SK-N-DZ (cell line): Measurements from ENCODE around the gene HOXD3.

Source experiments
- DNase-seq: peaks from one replicate; pipeline ENCODE4 v3.0.0-alpha.2; 2015; ENCODE audit warnings: low spot score

HOXD3 gene

GRCh38 chr2:176161825-176162626, 4.9 kb downstream of the HOXD3 start:
- DNase-seq: no peak

DNA sequence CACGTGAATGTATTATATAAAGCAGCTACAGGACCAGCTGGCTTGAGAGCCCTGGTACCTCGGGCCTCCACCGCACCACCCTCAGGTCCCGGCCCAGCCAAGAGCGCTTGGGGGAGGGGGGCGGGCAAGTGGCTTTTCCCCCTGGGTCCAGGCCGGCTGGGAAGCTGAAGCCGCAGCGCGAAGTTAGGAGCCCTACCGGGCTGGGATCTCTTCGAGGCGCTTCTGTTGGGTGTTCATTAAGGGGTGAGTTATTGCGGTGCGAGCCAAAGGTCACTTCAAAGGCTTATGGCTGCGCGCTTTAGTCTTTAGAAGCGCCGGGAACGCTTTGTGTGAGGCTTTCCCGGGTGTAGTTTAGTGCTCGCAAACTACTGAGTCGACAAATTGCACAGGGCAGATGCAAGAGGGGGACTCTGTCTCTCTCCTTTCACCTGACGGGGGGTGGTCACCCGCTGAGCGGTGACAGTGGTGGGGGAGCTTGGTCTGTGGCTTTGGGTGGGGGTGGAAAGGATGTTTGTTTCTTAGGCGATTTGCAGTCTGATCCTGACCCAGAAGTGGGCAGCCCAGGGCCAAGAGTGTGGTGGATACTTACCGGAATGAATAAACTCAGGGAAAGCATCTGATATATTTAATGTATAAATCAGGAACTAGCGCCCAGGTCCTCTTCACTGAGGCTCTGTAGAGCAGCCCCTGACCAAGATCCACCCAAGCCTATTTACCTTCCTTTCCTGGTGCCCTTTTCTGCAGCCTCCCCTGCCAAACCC, 6.0 kb downstream of the HOXD3 start:
- no peak for DNase-seq

DNA sequence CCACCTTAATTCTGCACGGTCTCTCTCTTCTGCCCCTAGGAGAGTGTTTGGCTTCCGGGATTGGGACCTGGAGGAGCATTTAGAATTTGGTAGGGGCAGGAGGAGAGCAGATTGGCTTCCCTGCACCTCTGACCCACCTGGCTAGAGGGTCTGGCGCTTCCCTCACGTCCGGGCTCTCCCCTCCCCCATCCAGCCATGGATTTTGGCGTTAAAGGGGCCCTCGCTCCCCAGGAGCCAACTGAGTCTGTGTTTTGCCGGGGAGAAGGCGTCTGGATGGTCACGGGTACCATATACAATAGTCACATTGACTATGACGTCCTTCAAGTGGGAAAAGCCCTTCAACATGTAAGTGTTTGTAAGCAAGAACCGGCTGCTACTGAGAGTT, 6.6 kb downstream of the HOXD3 start:
- DNase-seq: no peak

GRCh38 chr2:176164201-176164600, 7.1 kb downstream of the HOXD3 start:
- no peak for DNase-seq

- DNase-seq: no peak
These were observed 7.7 kb downstream of the HOXD3 start for GRCh38 chr2:176164611-176165369.

DNA sequence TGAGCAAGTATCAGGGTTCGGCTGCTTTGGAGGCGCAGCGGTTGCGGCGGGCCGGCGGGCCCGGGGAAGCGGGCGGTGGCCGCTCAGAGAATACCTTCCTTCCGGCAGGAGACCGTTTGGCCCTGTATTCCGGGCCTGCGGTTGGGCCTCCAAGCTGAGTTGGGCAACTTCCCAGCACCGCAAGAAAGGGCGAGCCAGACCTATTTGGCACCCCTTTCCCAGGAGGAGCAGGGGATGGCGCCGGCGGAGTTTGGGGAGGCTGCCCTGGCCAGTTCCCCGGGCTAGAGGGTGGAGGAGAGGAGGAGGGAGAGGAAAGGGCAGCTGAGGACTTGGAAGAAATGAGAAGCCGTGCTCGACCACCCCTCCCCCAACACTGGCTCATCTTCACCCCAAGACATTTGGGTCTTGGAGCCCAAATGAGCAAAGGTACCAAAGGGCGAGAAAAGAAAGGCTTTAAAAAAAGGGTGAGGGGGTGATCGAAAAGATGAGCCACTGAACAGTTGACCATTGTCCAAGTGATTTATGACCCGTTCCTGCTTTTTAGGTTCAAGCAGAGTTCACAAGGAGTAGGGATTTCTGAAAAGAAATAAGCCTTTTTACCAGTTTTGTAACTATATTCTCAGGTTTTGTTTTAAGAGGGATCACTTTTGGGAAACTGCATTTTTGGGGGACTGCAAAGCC, 8.4 kb downstream of the HOXD3 start:
- DNase-seq: no peak

GRCh38 chr2:176166272-176166671, 9.2 kb downstream of the HOXD3 start:
- DNase-seq: no peak

DNA sequence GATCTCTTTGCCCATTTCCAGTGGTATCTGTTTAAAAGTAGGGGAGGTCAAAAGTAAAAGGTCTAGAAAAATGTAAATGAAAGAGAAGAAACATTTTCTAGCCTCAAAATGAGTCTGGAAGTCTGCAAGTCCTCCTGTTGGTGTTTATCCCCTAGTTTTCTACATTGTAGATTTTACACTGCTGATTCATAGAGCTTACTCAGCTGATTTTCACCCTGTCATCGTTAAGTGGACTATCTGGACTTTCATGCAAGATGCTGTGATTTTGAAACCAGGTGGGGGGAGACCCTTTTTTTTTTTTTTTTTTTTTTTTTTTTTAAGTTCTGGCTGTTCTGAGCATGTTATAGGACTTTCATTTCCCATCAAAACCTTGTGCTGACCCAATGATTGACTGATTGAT, 10.3 kb downstream of the HOXD3 start:
- no peak for DNase-seq

- DNase-seq: no peak
These were observed 12.1 kb downstream of the HOXD3 start for GRCh38 chr2:176169181-176169580.

- DNase-seq: peak; percentile 57
These were observed 12.6 kb downstream of the HOXD3 start for GRCh38 chr2:176169711-176170110.

DNA sequence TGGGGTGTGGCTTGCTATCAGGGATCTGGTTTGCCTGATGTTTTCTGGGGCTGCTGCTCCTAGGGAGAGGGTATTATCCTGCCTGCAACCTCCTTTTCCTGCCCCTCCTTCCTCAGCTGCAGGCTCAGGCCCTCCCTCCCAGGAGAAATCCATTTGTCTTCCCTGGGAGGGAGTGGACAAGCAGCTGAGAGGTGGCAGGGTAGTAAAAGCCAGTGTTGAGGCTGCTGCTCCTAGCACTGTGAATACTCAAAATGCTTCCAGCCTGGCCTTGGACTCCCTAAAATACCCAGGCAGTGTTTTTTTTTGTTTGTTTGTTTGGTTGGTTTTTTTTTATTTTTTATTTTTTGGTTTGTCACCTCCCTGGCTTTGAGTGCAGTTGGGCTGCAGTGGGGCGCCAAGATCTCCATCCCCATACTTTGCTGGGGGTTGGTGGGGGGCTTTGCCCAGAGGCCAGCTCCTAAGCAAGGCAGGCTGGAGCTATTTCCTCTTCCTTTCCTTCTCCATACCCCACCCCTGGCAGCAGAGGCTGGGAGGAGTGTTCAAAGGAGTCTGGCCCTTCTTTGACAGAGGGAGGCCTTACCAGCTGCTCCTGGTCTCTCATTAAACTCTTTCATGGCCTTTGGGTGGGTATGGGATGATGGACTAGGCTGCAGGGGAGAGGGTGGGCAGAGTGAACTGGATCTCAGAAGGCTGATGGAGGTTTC, 13.6 kb downstream of the HOXD3 start:
- peak; percentile 58 for DNase-seq

DNA sequence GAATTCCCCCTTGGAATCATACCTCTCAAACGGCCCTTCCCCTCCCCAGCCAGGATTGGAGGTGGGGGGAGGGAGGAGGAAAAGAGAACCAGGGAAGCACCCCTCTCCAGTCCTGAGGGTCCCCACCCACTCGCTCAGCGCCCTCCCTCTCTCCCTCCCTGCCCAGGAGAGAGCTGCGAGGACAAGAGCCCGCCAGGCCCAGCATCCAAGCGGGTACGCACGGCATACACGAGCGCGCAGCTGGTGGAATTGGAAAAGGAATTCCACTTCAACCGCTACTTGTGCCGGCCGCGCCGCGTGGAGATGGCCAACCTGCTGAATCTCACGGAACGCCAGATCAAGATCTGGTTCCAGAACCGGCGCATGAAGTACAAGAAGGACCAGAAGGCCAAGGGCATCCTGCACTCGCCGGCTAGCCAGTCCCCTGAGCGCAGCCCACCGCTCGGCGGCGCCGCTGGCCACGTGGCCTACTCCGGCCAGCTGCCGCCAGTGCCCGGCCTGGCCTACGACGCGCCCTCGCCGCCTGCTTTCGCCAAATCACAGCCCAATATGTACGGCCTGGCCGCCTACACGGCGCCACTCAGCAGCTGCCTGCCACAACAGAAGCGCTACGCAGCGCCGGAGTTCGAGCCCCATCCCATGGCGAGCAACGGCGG, 14.4 kb downstream of the HOXD3 start:
- DNase-seq: no peak

- DNase-seq: no peak
These were observed 15.1 kb downstream of the HOXD3 start for GRCh38 chr2:176172007-176172894.

GRCh38 chr2:176172895-176173566, 15.9 kb downstream of the HOXD3 start:
- no peak for DNase-seq

- no peak for DNase-seq
These were observed 16.7 kb downstream of the HOXD3 start for GRCh38 chr2:176173567-176174381.

DNA sequence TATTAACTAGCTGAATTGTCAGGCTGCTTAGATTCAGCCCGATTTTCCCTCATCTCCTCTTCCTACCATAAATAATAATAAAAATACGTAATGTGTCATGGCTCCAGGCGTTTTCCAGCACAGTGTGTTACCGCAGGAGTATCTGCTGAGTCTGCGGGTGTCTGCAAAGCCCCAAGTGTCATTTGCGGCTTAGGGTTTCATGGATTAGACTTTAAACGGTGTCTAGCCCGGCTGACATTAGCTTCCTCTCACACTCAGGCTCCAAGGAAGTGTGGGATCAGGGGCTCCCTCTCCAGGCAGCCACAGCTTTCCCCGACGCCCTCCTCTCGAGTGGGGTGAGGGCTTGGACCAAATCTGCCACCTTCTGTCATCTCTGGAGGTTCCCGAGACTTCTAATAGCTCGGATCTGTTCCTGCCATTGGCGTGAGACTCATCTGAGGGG, 17.3 kb downstream of the HOXD3 start:
- peak; percentile 53 for DNase-seq

GRCh38 chr2:176174824-176175708, 18.0 kb downstream of the HOXD3 start:
- peak; percentile 83 for DNase-seq
